OCI-LY7 (cell line): ENCODE data around the gene TBL1XR1.

Experiments used
- EZH2phosphoT487 ChIP-seq: fragments of 200-600 bp; sonication (generic); IDR thresholded peaks from 2 replicates; pipeline ENCODE4 v1.6.1; 2018; ENCODE audit warnings: low read depth, borderline replicate concordance, mild to moderate bottlenecking, mixed run types, antibody characterized with exemption, low read length, moderate library complexity, mixed read lengths
- TF ChIP-seq, protein P1 (sequence below): fragments of 200-600 bp; sonication (generic); conservative IDR thresholded peaks from 2 replicates; pipeline ENCODE4 v1.5.1; 2014; ENCODE audit warnings: mild to moderate bottlenecking, antibody characterized with exemption, low read length, moderate library complexity, mixed read lengths

DNA sequence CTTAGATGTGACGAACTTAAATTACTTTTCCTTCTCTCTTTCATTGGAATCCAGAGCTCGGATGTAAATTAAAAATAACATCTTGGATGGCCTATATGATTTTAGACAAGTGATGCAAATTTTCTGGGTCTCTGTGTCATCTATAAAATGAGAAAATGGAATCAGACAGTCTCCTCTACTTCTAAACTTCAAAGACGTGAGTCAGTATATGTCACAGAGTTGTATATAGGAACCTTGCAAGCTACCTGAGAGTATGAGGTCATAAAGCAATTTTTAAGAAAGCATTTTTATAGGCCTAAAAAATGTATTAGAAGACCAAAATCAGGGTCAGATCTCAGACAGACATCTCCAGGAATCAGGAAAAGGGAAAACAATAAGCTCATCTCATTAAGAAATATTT, 128.3 kb downstream of the TBL1XR1 start:
- TF ChIP-seq, protein P1, sequence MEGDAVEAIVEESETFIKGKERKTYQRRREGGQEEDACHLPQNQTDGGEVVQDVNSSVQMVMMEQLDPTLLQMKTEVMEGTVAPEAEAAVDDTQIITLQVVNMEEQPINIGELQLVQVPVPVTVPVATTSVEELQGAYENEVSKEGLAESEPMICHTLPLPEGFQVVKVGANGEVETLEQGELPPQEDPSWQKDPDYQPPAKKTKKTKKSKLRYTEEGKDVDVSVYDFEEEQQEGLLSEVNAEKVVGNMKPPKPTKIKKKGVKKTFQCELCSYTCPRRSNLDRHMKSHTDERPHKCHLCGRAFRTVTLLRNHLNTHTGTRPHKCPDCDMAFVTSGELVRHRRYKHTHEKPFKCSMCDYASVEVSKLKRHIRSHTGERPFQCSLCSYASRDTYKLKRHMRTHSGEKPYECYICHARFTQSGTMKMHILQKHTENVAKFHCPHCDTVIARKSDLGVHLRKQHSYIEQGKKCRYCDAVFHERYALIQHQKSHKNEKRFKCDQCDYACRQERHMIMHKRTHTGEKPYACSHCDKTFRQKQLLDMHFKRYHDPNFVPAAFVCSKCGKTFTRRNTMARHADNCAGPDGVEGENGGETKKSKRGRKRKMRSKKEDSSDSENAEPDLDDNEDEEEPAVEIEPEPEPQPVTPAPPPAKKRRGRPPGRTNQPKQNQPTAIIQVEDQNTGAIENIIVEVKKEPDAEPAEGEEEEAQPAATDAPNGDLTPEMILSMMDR, result no peak
- no peak for TF ChIP-seq EZH2phosphoT487
